Neural cell (in vitro differentiated cells): ENCODE data around the gene ARID1A.

Experiments
- CTCF ChIP-seq: fragments of 450-650 bp; IDR thresholded peaks from 2 replicates; pipeline ENCODE4 v1.5.1; 2014; ENCODE audit warnings: antibody characterized with exemption, mild to moderate bottlenecking, moderate library complexity; ENCODE audit not compliant: poor library complexity, severe bottlenecking
- EP300 ChIP-seq: fragments of 450-650 bp; conservative IDR thresholded peaks from 2 replicates; pipeline ENCODE4 v1.6.1; 2014; ENCODE audit warnings: antibody characterized with exemption, mild to moderate bottlenecking, moderate library complexity; ENCODE audit not compliant: poor library complexity, severe bottlenecking
- EZH2 ChIP-seq: fragments of 200-600, 300-800 bp; shearing (Covaris generic), sonication (generic); IDR thresholded peaks from 2 replicates; pipeline ENCODE4 v1.6.1; 2014; ENCODE audit warnings: antibody characterized with exemption, low read length, borderline replicate concordance, mild to moderate bottlenecking; ENCODE audit not compliant: insufficient read depth, poor library complexity, severe bottlenecking
- MXI1 ChIP-seq: fragments of 450-650 bp; conservative IDR thresholded peaks from 2 replicates; pipeline ENCODE4 v1.6.1; 2014; ENCODE audit warnings: antibody characterized with exemption, mild to moderate bottlenecking; ENCODE audit not compliant: poor library complexity, severe bottlenecking
- POLR2AphosphoS5 ChIP-seq: IDR thresholded peaks from 2 replicates; pipeline ENCODE4 v1.6.1; 2012
- RAD21 ChIP-seq: fragments of 450-650 bp; conservative IDR thresholded peaks from 2 replicates; pipeline ENCODE4 v1.6.1; 2014; ENCODE audit warnings: antibody characterized with exemption, mild to moderate bottlenecking, moderate library complexity
- SMC3 ChIP-seq: fragments of 450-650 bp; conservative IDR thresholded peaks from 2 replicates; pipeline ENCODE4 v1.6.1; 2014; ENCODE audit warnings: antibody characterized with exemption, mild to moderate bottlenecking, moderate library complexity; ENCODE audit not compliant: poor library complexity
- TAF1 ChIP-seq: IDR thresholded peaks from 2 replicates; pipeline ENCODE4 v1.6.1; 2012; ENCODE audit warnings: low read depth
- TF ChIP-seq, protein P1 (sequence below): IDR thresholded peaks from 2 replicates; pipeline ENCODE4 v1.6.1; 2012; ENCODE audit warnings: borderline replicate concordance

- TF ChIP-seq EP300 (no peak), CTCF (no peak), EZH2 (no peak), TAF1 (no peak), POLR2AphosphoS5 (no peak), RAD21 (no peak), MXI1 (no peak), SMC3 (no peak)
- TF ChIP-seq, protein P1, sequence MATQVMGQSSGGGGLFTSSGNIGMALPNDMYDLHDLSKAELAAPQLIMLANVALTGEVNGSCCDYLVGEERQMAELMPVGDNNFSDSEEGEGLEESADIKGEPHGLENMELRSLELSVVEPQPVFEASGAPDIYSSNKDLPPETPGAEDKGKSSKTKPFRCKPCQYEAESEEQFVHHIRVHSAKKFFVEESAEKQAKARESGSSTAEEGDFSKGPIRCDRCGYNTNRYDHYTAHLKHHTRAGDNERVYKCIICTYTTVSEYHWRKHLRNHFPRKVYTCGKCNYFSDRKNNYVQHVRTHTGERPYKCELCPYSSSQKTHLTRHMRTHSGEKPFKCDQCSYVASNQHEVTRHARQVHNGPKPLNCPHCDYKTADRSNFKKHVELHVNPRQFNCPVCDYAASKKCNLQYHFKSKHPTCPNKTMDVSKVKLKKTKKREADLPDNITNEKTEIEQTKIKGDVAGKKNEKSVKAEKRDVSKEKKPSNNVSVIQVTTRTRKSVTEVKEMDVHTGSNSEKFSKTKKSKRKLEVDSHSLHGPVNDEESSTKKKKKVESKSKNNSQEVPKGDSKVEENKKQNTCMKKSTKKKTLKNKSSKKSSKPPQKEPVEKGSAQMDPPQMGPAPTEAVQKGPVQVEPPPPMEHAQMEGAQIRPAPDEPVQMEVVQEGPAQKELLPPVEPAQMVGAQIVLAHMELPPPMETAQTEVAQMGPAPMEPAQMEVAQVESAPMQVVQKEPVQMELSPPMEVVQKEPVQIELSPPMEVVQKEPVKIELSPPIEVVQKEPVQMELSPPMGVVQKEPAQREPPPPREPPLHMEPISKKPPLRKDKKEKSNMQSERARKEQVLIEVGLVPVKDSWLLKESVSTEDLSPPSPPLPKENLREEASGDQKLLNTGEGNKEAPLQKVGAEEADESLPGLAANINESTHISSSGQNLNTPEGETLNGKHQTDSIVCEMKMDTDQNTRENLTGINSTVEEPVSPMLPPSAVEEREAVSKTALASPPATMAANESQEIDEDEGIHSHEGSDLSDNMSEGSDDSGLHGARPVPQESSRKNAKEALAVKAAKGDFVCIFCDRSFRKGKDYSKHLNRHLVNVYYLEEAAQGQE = no peak
These were observed 98.6 kb downstream of the ARID1A start for GRCh38 chr1:26794391-26794790.
